Fibroblast of lung (primary cell): ENCODE data around the gene SPATA46. TPM values are rescaled to one million over a fixed set of nuclear protein-coding genes. Genes with fewer than 3 reads are reported as not detected.
A peak's percentile ranks its signal among the peaks of the same experiment; 100 is the strongest.

Experiments used
- DNase-seq, 2 donors: peaks; one replicate each; pipeline versions ENCODE4 v3.0.0 to v3.0.0-alpha.2; 2010; ENCODE audit warnings: low read depth in 2 of 2
- H2AFZ ChIP-seq: 2 replicates; pipeline ENCODE4 v1.5.1; 2012; ENCODE audit warnings: low read length, control low read depth, inconsistent platforms
- H3K27ac ChIP-seq: 2 replicates; pipeline ENCODE4 v1.5.1; 2011; ENCODE audit warnings: low read length, control low read depth; ENCODE audit not compliant: insufficient read depth
- H3K27me3 ChIP-seq: 2 replicates; pipeline ENCODE4 v1.5.1; 2011; ENCODE audit warnings: mild to moderate bottlenecking, low read length; ENCODE audit not compliant: control insufficient read depth, insufficient read depth
- H3K36me3 ChIP-seq: 2 replicates; pipeline ENCODE4 v1.5.1; 2011; ENCODE audit warnings: low read length; ENCODE audit not compliant: control insufficient read depth, insufficient read depth
- H3K4me1 ChIP-seq: 2 replicates; pipeline ENCODE4 v1.5.1; 2011; ENCODE audit warnings: low read length; ENCODE audit not compliant: control insufficient read depth, insufficient read depth; ENCODE audit errors: extremely low read depth
- H3K4me2 ChIP-seq: 2 replicates; pipeline ENCODE4 v1.5.1; 2011; ENCODE audit warnings: low read length, control low read depth; ENCODE audit not compliant: insufficient read depth; ENCODE audit errors: extremely low read depth
- H3K4me3 ChIP-seq, 4 experiments: fragments of 200-600 bp in 1 of 4; sonication (generic) in 1 of 4; replicated peaks in 1 of 4; 2 replicates each; pipeline ENCODE4 v1.5.1; 2011 to 2016; ENCODE audit warnings: low read length in 4 of 4, low read depth in 3 of 4, mild to moderate bottlenecking in 3 of 4, control low read depth in 2 of 4, inconsistent platforms in 1 of 4, mixed read lengths in 1 of 4; ENCODE audit not compliant: insufficient read depth in 1 of 4; ENCODE audit errors: control extremely low read depth in 1 of 4
- H3K79me2 ChIP-seq: 2 replicates; pipeline ENCODE4 v1.5.1; 2012; ENCODE audit warnings: mild to moderate bottlenecking, low read length, inconsistent platforms; ENCODE audit not compliant: control insufficient read depth, insufficient read depth
- H3K9ac ChIP-seq: 2 replicates; pipeline ENCODE4 v1.5.1; 2011; ENCODE audit warnings: mild to moderate bottlenecking, low read length, control low read depth; ENCODE audit not compliant: insufficient read depth
- H3K9me3 ChIP-seq: 2 replicates; pipeline ENCODE4 v1.5.1; 2012; ENCODE audit warnings: low read depth, low read length; ENCODE audit not compliant: control insufficient read depth, insufficient read depth
- H4K20me1 ChIP-seq: 2 replicates; pipeline ENCODE4 v1.5.1; 2011; ENCODE audit warnings: low read length; ENCODE audit not compliant: control insufficient read depth, insufficient read depth; ENCODE audit errors: extremely low read depth
- CTCF ChIP-seq, 2 donors: IDR thresholded peaks in 1 of 2; conservative IDR thresholded peaks in 1 of 2; 1 replicate in 1 of 2; 2 replicates in 1 of 2; pipeline ENCODE4 v1.5.1; 2011 to 2012; ENCODE audit warnings: low read length in 2 of 2, control low read depth in 1 of 2, inconsistent platforms in 1 of 2, low read depth in 1 of 2, mild to moderate bottlenecking in 1 of 2
- EZH2 ChIP-seq: IDR thresholded peaks from 2 replicates; pipeline ENCODE4 v1.5.1; 2012; ENCODE audit warnings: low read length, control low read depth, mild to moderate bottlenecking; ENCODE audit errors: missing control alignments
- polyA plus RNA-seq, 2 donors: library from polyadenylated mRNA; depleted of rRNA in 1 of 2; stranded (reverse) in 1 of 2; unstranded in 1 of 2; fragments of >200 nt; gene quantifications; 2 replicates each; pipeline ENCODE4 v1.2.1, GENCODE V29; 2011 to 2012; ENCODE audit warnings: missing spikeins in 1 of 2
- total RNA-seq: library from RNA; depleted of rRNA; stranded (reverse); fragments of >200 nt; gene quantifications from 2 replicates; pipeline ENCODE4 v1.2.1, GENCODE V29; 2014

Gene SPATA46
- total and polyA plus RNA-seq, 2 donors (not counting 1 experiment from before 2014, with no cell fraction given), result not detected

- Histone ChIP-seq H3K9me3 (no peaks in the 10 kb centered on the region), H3K36me3 (no peaks in the 10 kb centered on the region), H3K9ac (no peak overlapping the region), H3K27ac (no peak overlapping the region), H4K20me1 (no peaks in the 10 kb centered on the region), H3K27me3 (peaks cover 2% of the 10 kb centered on the region), H3K4me2 (no peak overlapping the region), H3K4me1 (no peaks in the 10 kb centered on the region), H3K4me3 (no peak overlapping the region), H3K79me2 (no peaks in the 10 kb centered on the region), H2AFZ (no peak overlapping the region)
- TF ChIP-seq CTCF (conservative IDR thresholded peaks at IDR 0.05 in 1 of 2, IDR thresholded peaks at IDR 0.05 in 1 of 2; ENCODE audit: low read depth in 1 of 2, low read length in 2 of 2), result no peak
- no peak for TF ChIP-seq EZH2
- no peak for DNase-seq
Observed at GRCh38 chr1:162373072-162373427, 3.6 kb downstream of the SPATA46 start.

- H3K27me3 ChIP-seq, result no peaks in the 10 kb centered on the region
- no peaks in the 10 kb centered on the region for H3K36me3 ChIP-seq
- peak in 1 of 2 donors; percentile 39 for DNase-seq
- no peak overlapping the region for H3K4me3 ChIP-seq
- no peak overlapping the region for H3K4me2 ChIP-seq
- H3K27ac ChIP-seq, result no peak overlapping the region
- no peaks in the 10 kb centered on the region for H3K4me1 ChIP-seq
- H4K20me1 ChIP-seq, result no peaks in the 10 kb centered on the region
- no peak overlapping the region for H3K9ac ChIP-seq
- H3K79me2 ChIP-seq, result no peaks in the 10 kb centered on the region
- H2AFZ ChIP-seq, result no peak overlapping the region
- no peaks in the 10 kb centered on the region for H3K9me3 ChIP-seq
- TF ChIP-seq EZH2 (no peak), CTCF (conservative IDR thresholded peaks at IDR 0.05 in 1 of 2, IDR thresholded peaks at IDR 0.05 in 1 of 2; ENCODE audit: low read depth in 1 of 2, low read length in 2 of 2) (no peak)
Observed at GRCh38 chr1:162372159-162373071, 4.2 kb downstream of the SPATA46 start.

GRCh38 chr1:162371611-162372010, 5.0 kb downstream of the SPATA46 start:
- H3K27me3 ChIP-seq, result no peaks in the 10 kb centered on the region
- H3K36me3 ChIP-seq, result no peaks in the 10 kb centered on the region
- H3K4me2 ChIP-seq, result no peak overlapping the region
- no peaks in the 10 kb centered on the region for H3K4me1 ChIP-seq
- H2AFZ ChIP-seq, result no peak overlapping the region
- peak in 1 of 2 donors; percentile 82 for DNase-seq
- no peak overlapping the region for H3K9ac ChIP-seq
- TF ChIP-seq CTCF (conservative IDR thresholded peaks at IDR 0.05 in 1 of 2, IDR thresholded peaks at IDR 0.05 in 1 of 2; ENCODE audit: low read depth in 1 of 2, low read length in 2 of 2), result no peak
- TF ChIP-seq EZH2, result no peak
- H3K27ac ChIP-seq, result no peak overlapping the region
- no peaks in the 10 kb centered on the region for H3K9me3 ChIP-seq
- H3K79me2 ChIP-seq, result no peaks in the 10 kb centered on the region
- no peaks in the 10 kb centered on the region for H4K20me1 ChIP-seq
- H3K4me3 ChIP-seq, result no peak overlapping the region
